HUES6 (cell line): Measurements from ENCODE around the gene TACC2.

ENCODE experiments used
- H3K27ac ChIP-seq: 2 replicates; pipeline ENCODE4 v1.7.0; 2013; ENCODE audit warnings: low read depth, mild to moderate bottlenecking, low read length, inconsistent platforms
- H3K27me3 ChIP-seq: 2 replicates; pipeline ENCODE4 v1.6.1; 2013; ENCODE audit warnings: low read length; ENCODE audit not compliant: control insufficient read depth, insufficient read depth
- H3K36me3 ChIP-seq: 2 replicates; pipeline ENCODE4 v1.6.1; 2013; ENCODE audit warnings: low read length; ENCODE audit not compliant: control insufficient read depth, insufficient read depth
- H3K4me1 ChIP-seq: 2 replicates; pipeline ENCODE4 v1.6.1; 2013; ENCODE audit warnings: low read length; ENCODE audit not compliant: control insufficient read depth, insufficient read depth
- H3K4me3 ChIP-seq: 2 replicates; pipeline ENCODE4 v1.5.1; 2013; ENCODE audit warnings: low read depth, low read length
- H3K9ac ChIP-seq: one replicate; pipeline ENCODE4 v1.6.1; 2013; ENCODE audit warnings: mild to moderate bottlenecking, low read length
- H3K9me3 ChIP-seq: 2 replicates; pipeline ENCODE4 v1.6.1; 2013; ENCODE audit warnings: low read depth, low read length; ENCODE audit not compliant: control insufficient read depth, insufficient read depth

TACC2 gene

DNA sequence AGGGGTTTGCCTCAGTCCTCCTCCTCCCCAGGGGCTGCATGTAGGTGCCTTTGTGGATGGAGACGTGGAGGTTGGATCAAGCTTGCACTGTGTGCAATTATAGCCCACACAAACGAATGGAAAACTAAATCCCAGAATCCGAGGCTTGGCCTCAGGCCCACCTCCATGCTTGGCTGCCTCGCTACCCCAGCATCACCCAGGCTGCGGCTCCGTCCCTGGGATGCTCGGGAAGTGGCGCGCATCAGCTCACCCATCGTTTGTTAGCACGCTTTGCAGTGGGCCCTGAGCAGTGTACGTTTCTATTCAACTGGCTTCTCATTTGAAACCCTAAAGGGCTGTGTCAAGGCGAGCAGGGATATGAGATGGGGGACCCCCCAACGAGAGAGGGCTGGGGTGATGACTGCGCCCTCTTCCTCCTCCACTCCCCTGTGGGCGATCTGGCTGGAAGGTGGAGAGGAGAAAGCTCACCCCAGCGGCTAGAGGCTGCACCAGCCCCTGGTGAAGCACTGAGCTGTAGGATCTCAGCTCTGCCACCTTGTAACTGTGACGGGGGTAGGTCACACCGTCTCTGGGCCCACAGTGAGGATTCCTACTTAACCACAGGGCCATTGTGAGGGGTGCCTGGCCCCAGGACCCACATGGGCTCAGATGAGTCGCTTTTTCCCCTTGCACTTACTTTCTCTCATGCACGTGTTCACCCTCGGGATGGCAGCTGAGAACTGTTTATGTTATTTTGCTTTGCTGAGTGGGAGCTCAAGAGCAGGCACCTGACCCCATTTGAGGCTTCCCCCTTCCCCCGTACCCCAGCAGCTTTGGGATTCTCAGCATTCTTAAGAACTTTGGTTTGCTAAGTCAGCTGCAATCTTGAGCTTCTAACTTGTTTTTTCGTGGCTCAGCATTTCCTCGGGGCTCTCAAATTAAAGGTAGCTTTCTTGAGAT, 269.4 kb downstream of the TACC2 start:
- H3K9ac ChIP-seq = no peak overlapping the region
- peaks cover 10% of the 10 kb centered on the region for H3K4me1 ChIP-seq
- no peaks in the 10 kb centered on the region for H3K27me3 ChIP-seq
- peaks cover 8% of the 10 kb centered on the region; the same call in 1 of the 2 replicates for H3K9me3 ChIP-seq
- H3K27ac ChIP-seq = no peak overlapping the region
- no peak overlapping the region for H3K4me3 ChIP-seq
- H3K36me3 ChIP-seq = peaks cover 28% of the 10 kb centered on the region

DNA sequence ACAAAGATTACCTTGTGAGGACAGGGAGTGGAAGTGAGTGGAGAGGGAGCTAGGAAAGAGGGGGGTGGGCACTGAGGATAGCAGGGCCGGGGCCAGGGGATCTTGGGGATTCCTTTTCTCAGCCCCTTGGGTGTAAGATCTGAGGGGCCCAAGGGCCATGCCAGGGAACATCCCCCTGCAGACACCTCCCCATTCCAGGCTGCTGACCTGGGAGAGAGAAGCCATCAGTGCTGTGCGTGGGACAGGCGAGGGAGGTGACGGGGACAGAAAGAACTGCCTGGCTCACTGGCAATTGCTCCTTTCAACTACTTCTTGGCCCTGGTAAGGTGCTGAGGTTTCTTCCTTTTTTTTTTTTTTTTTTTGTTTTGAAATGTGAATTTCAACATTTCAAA, 270.1 kb downstream of the TACC2 start:
- Histone ChIP-seq H3K9ac (no peak overlapping the region), H3K4me3 (no peak overlapping the region), H3K4me1 (peaks cover 10% of the 10 kb centered on the region), H3K9me3 (peaks cover 8% of the 10 kb centered on the region; the same call in 1 of the 2 replicates), H3K27me3 (no peaks in the 10 kb centered on the region), H3K27ac (no peak overlapping the region), H3K36me3 (peaks cover 21% of the 10 kb centered on the region)

DNA sequence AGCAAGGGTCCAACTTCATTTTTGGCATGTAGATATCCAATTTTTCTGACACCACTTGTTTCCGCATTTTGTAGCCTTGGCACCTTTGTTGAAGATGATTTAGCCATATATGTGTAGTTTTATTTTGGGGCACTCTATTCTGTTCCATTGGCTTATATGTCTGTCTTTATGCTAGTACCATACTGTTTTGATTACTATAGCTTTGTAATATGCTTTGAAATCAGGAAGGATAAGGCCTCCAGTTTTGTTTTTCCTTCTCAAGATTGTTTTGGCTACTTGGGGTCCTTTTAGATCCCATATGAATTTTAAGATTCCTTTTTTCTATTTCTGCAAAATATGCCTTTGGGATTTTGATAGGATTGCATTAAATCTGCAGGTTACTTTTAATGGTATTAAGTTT, 272.6 kb downstream of the TACC2 start:
- no peak overlapping the region for H3K9ac ChIP-seq

DNA sequence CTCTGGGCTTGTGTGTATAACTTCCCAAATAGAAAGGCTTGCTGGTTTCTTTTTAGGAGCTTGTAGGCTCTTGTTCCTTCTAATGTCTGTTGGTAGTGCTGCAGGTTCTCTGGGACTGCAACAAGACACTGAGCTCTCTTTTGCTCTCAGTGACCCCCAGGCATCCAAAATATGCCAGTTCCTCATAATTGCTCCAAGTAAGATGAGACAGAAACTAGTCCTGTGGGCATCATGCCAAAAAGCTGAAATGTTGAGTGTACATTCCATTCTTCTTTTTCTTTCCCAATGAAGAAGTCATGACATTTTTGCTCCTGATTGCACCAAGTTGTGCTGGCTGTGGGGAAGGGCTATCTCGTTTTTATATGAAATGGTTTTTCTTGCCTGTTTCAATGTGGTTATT, 275.0 kb downstream of the TACC2 start:
- Histone ChIP-seq H3K27ac (no peak overlapping the region), H3K4me3 (no peak overlapping the region), H3K27me3 (no peaks in the 10 kb centered on the region)

More for the DNA sequence above, 272.6 kb downstream of the TACC2 start:
- no peak overlapping the region for H3K4me3 ChIP-seq
- H3K36me3 ChIP-seq = peaks cover 12% of the 10 kb centered on the region; the same call in 1 of the 2 replicates
- no peak overlapping the region for H3K27ac ChIP-seq
- peaks cover 10% of the 10 kb centered on the region for H3K4me1 ChIP-seq
- peaks cover 8% of the 10 kb centered on the region; the same call in 1 of the 2 replicates for H3K9me3 ChIP-seq
- H3K27me3 ChIP-seq = no peaks in the 10 kb centered on the region

DNA sequence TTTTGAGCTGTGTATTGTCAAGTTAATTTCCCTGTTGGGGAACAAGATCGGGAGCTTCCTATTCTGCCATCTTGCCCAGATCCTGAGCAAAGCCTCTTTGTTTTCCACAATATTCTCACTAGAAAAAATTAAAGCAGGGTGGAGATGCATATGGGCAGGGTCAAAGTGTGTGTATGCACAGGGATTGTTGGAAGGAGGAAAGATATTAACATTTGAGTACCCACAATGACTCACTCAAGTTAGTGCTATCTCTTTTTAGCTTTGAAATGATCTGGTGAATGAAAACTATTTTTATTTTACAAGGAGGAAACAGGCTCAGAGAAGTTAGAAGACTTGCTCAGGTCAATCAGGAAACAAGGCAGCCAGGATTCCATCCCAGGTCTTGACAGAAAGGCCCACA, 275.5 kb downstream of the TACC2 start:
- no peaks in the 10 kb centered on the region for H3K27me3 ChIP-seq
- peaks cover 8% of the 10 kb centered on the region; the same call in 1 of the 2 replicates for H3K9me3 ChIP-seq
- no peaks in the 10 kb centered on the region for H3K4me1 ChIP-seq
- no peak overlapping the region for H3K9ac ChIP-seq
- H3K27ac ChIP-seq = no peak overlapping the region
- H3K36me3 ChIP-seq = peaks cover 14% of the 10 kb centered on the region; the same call in 1 of the 2 replicates
- no peak overlapping the region for H3K4me3 ChIP-seq

More for the DNA sequence above, 275.0 kb downstream of the TACC2 start:
- H3K4me1 ChIP-seq = 0 out of 2 replicates have a peak, but pooled peaks cover 2% of the 10 kb centered on the region
- H3K36me3 ChIP-seq = peaks cover 12% of the 10 kb centered on the region; the same call in 1 of the 2 replicates
- H3K9ac ChIP-seq = no peak overlapping the region
- H3K9me3 ChIP-seq = peaks cover 8% of the 10 kb centered on the region; the same call in 1 of the 2 replicates

DNA sequence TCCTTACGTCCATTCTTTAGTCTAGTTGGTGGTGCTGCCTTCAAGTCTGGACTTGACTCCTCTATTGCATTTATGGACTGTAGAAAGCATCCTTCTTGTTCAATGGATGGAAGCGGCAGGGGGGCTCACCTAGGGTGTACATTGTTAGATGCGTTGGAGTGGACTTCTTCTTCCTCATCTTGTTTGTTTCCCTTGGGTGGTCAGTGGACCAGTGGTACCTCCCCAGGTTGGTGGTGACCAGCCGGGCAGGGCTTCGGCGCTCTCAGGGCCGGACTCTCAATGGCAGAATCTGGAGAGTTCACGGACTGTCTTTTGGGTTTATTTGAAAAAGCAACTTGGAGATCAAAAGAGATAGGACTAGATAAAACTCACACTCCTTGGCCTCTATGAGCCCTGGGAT, 276.0 kb downstream of the TACC2 start:
- Histone ChIP-seq H3K27ac (no peak overlapping the region), H3K4me1 (no peaks in the 10 kb centered on the region), H3K27me3 (no peaks in the 10 kb centered on the region), H3K9me3 (peaks cover 8% of the 10 kb centered on the region; the same call in 1 of the 2 replicates), H3K9ac (no peak overlapping the region), H3K36me3 (peaks cover 14% of the 10 kb centered on the region), H3K4me3 (no peak overlapping the region)

DNA sequence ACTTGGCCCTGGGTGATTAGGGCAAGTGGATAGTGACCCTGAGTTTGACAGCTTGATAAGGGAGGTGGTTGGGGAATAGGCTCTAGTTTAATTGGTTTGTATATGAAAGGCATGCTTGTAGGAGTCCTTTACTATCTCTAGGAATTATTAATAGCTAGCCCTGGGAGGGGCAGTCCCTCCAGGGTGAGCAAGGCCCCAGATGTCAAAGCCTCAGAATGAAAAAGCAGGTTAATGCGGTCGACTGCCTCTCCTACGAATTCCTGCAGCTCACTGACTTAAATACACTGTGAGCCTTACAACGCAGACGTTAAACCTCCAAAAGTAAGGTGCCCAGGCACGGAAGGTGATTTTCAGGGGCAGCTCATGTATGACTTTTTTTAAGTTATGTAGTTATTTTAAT, 276.9 kb downstream of the TACC2 start:
- H3K9ac ChIP-seq = no peak overlapping the region
- no peak overlapping the region for H3K4me3 ChIP-seq
- H3K4me1 ChIP-seq = no peaks in the 10 kb centered on the region
- H3K27me3 ChIP-seq = no peaks in the 10 kb centered on the region
- H3K36me3 ChIP-seq = peaks cover 13% of the 10 kb centered on the region
- H3K27ac ChIP-seq = no peak overlapping the region
- H3K9me3 ChIP-seq = peaks cover 8% of the 10 kb centered on the region; the same call in 1 of the 2 replicates

DNA sequence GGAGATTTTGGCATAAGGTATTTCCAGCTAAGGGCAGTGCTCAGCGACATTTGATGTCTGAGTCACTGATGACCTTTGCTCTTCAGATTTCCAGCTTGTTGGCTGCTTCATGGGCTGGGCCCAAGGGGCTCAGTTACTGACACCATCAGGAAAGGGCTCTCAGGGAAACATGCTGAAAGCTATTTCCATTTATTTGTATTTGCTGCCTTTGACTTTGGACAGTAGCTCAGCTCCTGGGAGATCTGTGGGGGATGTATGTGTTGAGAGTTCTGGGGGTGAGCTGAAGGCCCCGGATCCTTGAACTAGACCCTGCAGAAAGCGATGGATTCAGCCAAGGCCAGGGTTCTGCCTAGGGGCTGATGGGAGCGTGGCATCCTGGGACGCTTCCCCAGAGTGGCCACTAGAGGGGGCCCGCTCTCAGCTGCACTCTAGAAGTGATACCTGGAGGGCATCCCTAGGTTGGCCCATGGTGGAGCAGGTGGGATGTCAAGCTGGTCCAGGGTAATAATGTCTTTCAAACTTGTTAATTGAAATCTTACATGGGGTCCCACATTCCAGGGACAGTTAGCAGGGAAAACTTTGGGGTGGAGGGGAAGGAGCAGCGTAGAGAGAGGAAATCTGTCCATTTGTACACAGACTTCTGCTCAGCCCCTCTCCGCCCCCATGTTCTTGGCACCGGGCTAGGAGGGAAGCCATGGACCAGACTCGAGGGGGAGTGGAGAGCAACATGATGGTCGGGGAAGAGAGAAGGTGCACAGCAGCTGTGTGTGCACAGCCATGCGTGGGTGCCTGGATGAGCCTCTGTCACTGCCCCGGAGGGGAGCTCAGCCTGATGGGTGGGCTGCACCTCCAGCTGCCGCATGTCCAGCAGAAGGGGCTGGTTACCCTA, 279.1 kb downstream of the TACC2 start:
- Histone ChIP-seq H3K36me3 (peaks cover 13% of the 10 kb centered on the region), H3K27me3 (no peaks in the 10 kb centered on the region), H3K9ac (no peak overlapping the region), H3K4me3 (no peak overlapping the region), H3K27ac (no peak overlapping the region), H3K9me3 (no peaks in the 10 kb centered on the region), H3K4me1 (no peaks in the 10 kb centered on the region)

DNA sequence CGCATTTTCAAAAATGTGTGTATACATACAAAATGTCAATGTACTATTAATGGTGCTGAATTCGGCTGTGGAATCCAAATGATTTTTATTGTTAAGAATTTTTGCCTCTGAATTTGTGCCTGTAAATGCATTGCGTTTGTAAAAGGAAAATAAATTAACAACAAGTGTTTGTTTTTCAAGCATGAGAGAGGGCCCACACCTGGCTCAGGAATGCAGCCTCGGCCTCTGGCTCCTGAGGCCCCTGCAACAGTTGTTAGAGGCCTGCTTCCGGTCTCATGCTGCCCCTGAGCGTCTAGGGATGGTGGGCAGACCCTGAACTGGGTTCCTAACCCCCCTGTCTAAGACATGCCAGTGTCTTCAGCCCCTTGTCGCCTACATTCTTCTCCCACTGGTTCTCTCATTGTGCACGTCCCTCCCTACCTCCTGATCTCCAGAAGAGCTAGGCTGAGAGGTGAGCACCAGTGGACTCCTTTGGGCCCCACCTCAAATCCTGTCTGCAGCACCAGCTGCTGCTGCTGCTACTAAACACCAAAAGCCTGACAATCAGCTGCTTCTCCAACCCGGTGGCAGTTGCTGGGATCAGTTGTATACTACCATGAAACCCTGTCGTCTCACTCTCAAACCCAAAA, 280.2 kb downstream of the TACC2 start:
- Histone ChIP-seq H3K27ac (no peak overlapping the region), H3K4me3 (no peak overlapping the region), H3K36me3 (peaks cover 13% of the 10 kb centered on the region), H3K9me3 (no peaks in the 10 kb centered on the region), H3K27me3 (no peaks in the 10 kb centered on the region), H3K4me1 (no peaks in the 10 kb centered on the region), H3K9ac (no peak overlapping the region)

DNA sequence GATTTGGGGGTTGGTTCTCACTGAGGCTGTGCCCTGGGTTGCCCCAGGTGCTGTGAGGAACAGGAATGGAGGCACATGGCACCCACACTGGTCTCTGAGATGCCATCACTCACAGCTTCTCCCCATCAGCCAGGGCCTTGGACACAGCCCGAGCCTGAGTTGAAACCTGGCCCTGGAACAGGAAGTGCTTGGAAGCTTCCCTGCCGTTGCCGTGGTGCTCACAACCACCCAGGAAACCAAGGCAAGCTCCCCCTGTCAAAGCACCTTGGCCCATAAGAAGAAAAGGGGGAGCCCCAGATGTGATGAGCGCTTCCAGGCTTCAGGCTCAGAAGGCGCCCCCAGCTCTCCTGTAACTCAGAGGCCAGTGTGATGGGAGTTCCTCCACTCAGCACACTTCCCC, 282.1 kb downstream of the TACC2 start, which contains the start of gene BTBD16:
Gene BTBD16 (plus strand): TSS at position 221 of the 400 bp plus-strand sequence. CDS start 3,786 bp downstream, outside the sequence.
- Histone ChIP-seq H3K4me3 (no peak within 1 kb of the TSS), H3K9ac (no peak within 1 kb of the TSS), H3K27me3 (no peaks in the 10 kb centered on the region), H3K9me3 (no peaks in the 10 kb centered on the region), H3K4me1 (no peaks in the 10 kb centered on the region), H3K36me3 (peaks cover 6% of the 10 kb centered on the region), H3K27ac (no peak within 1 kb of the TSS)
